HG03521 (cell line): ENCODE data around the gene FMNL2.

ENCODE experiments used
- ATAC-seq: cut with Tn5 transposase; IDR thresholded peaks from one replicate; pipeline ENCODE4 v1.9.1; 2021; ENCODE audit warnings: mild to moderate bottlenecking, moderate library complexity; ENCODE audit not compliant: unreplicated experiment

The FMNL2 gene

DNA sequence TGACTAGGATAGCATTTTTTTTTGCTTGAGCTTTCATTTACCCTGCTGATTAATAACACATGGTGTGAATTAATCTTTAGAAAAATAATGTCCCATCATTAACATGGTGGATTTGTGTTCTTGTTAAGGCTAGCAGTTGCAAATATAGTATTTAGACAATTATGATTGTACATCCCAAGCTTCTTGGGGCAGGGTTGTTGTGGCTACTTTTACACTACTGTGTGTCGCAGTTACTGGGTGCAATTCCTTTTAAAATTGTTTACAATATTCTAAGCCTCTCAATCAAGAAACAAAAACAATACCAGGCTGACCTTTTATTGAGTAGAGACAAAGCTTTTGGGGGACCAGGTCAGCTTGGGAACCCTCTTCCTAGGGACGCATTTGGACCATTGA is 2.5 kb downstream of the FMNL2 start:
- no peak for ATAC-seq

DNA sequence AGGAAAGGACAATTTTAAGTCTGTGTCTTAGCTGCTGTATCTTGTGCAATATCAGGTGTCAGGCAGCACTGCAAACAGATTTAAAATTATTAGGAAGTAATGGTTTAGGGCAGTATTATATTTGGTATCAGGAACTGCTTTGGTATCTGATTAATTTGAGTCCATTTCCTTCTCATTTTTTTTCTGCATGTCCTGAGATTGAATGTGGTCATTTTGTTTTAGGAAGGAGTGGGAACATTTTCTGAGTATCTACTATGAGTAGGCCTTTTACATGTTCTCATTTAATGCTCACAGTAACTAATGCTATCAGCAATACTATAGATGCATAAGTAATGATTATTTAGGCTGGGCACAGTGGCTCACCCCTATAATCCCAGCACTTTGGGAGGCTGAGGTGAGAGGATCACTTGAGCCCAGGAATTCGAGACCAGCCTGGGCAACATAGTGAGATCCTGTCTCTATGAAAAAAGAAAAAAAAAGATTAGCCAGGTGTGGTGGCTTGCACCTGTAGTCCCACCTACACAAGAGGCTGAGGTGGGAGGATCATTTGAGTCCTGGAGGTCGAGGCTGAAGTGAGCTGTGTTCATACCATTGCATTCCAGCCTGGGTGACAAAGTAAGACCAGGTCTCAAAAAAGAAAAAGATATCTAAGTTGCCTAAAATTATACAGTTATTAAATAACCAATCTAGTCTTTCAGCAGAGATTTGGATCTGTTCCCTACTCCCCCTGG is 4.7 kb downstream of the FMNL2 start:
- ATAC-seq: no peak

DNA sequence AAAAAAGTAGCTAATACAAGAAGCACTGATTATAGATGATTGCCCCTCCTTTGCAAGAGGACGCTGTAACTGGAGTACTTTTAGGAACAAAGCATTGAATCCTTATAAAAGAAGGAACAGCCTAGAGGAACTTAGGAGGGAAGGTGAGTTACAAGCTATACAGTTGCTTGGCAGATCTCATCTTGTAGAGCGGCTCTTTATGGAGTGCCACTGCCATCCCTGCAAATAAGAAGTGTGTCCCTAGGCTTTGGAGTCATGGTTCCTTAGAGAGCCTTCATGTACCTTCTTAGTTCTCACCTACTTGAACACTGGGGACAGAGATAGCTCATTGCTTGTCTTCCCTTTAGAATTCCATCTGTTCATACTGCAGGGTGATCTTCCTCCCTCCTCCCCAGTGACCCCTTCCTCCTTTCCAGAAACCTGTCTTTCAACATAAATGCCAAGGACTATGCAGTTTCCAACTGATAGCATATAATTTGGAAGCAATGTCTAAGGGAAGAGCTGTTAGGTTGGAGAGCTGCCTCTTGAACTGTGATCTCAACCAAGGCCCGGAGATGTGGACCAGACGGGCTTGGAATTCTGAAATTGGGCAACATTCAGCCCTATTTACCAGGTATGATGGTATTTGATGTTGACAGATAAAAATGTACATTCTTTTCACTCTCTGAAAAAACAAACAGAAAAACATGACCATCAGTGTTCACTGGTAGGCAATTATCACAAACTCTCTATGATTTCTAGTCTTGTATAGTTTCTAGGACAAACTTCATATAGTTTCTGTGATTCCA is 7.5 kb downstream of the FMNL2 start:
- ATAC-seq: no peak

DNA sequence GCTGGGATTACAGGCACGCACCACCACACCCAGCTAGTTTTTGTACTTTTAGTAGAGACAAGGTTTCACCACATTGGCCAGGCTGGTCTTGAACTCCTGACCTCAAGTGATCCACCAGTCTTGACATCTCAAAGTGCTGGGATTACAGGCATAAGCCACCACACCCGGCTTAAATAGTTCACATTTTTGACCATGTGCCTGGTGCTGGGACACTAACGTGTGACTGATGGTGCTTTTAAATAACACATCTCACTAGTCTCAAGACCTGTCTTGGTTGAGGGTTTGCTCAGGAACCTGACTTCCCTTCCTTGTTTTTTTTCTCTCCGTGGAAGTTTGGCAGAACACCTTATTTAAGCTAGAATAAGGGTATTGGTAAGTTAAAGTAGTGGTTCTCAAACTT is 8.5 kb downstream of the FMNL2 start:
- ATAC-seq: no peak

DNA sequence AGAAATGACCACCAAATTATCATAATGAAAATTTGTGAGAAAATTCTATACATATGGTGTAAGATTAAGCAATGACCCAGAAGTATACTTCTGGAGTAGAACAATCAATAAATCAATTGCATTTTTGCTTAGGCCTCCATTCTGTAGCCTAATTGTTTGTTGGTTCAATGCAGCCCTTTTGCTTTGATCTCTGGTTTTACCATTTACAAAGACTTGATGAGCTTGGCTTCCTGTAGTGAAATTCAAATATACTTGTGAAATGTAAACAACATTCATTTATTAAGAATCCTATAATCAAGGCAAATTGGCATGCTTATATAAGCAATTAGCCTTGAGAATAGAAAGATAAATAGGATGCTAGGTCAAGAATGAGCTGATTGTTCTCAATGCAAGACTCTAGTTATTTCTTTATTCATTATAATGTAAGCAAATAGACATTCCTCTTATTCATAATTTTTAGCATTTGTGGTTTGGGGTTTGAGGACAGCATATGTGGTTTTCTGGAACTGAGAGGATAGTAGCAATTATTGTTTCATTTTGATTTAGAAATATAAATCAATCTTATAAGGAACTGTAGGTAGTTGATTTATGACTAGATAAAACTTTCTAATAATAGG is 9.7 kb downstream of the FMNL2 start:
- ATAC-seq: no peak

DNA sequence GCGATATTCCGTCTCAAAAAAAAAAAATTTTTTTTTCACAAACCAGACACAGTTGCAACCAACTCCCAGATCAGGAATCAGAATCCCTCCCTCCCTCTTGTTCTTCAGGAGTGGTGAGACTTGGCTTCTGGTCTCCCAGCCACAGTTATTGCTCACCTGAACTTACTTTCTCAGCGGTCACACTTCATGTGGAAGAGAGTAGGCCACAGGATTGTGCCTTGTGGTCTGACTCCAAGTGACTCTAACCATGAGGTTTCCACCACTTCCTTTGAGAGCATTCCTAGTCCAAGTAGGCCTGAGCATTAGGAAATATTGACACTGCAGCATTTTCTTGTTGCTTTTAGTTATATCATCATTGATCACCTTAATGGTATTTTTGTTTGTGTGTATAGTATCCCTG is 12.1 kb downstream of the FMNL2 start:
- ATAC-seq: no peak

DNA sequence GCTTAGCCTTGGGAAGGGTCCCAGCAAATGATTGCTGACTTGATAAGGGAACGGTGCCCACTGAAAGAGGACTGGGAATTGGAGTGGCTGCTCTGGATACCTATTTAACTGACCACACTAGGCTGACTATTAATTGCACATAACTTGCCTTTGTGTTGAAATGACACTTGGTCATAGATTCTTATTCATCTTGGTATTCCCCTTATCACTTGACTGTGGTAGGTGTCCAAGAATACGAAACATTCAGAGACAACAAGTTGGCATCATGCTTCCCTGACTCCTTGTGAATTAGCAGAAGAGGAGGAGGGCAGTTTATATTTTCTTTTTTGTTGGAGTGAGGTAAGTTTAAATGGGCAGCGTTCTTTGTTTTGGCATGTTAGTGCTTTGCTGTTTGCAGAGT is 13.4 kb downstream of the FMNL2 start:
- ATAC-seq: no peak

DNA sequence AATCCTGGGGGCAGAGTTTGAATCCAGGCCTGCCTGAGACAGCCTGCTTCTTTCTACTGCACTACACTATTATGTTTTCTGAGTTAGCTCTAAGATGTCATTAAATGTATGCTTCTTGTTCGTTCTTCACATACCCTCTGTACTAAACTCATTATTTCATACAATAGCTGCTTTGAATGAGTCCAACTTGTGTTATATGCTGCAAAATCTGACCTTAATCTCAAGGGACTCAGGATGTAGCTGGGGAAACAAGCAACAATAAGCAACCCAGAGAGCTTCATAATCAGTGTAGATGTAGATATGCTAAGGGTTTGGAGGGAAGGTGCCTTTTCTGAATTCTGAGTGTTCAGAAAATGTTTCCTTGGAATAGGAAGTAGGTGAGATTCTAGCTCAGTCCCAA is 14.4 kb downstream of the FMNL2 start:
- ATAC-seq: no peak

DNA sequence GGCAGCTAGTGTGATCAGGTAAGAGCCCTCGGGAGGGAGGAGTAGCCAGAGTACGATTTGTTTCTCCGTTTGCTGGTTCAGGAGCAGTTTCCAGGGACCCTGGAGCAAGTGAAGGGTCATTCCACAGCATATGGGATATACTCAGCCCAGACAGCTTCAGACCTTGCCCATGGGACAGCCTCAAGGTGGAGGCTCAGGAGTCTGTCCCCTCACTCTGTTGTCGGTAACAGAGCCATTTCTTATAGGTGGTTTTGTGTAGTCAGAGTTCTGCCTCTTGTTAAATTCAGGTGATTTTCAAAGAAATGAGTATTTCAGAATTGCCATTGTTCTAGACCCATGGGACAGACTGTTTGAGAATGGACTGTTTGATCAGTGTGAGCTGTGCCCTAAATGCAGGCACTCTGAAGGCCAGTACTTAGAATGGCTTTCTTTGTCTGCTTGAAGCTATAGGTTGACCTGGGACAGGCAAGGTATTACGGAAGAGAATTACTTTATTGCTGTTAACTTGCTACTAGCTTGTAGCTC is 15.2 kb downstream of the FMNL2 start:
- no peak for ATAC-seq

DNA sequence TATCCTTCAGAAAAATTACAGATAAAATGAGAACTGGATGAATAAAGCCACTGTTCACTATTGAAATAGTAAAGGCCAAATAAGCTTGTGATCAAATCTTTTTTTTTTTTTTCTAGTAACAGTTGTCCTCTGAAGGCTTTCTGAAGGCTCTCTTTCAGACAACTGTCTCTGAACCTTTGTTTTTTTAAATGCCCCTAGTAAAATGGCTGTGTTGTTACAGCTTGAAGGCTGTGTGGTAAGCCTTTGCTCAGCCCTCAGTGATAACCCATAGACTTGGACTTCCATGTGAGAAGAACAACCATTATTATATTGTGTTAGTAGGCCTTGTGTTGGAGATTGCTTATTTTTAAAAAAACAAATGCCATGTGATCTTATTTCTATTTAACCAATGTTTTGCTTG is 17.6 kb downstream of the FMNL2 start:
- no peak for ATAC-seq

DNA sequence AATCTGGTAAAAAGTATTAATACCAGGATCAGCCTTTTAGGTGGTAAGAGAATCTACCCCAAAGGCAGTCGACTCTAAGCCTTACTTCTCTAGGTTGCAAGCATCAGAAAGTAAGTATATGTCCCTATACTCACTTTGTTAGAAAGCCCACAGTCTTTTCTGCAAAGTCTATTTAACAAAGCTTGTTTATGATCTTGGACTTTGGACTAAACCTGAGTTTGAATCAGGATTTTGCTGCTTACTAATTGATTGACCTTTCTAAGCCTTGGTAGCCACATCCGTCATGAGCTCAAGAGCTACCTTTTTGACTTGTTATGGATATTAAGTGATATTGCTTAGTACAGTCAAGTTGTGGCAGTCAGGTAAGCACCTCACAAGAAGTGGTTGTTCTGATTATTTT is 18.4 kb downstream of the FMNL2 start:
- no peak for ATAC-seq

DNA sequence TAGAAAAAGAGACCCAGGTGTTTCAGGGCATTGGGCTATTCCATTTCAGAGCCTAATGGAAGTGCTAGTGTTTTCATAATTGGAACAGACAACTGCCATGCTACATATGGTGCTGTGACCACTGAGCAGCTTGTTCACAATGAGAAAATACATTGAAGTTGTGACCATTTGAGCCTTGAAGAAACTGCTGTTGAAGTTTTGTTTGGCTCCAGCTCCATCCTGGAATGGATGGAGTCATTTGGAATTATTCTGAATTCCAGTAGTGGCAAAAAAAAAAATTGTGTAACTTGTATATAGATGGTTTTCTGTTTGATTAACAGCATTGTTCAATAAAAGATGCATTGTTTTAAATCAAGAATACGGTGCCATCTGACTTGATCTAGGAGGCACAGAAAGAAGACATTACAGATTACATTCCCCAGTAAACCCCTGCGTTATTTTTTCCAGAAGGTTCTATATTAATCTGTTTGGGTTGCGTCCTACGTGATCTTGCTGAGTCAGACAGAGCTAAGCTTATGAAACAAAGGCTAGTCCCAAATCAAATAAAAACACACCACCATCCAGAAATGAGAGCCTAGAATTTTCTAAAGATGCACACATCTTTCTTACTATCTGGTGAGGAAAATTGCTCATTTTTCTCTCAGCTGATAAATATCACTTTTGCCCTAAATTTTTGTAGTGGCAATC is 19.2 kb downstream of the FMNL2 start:
- ATAC-seq: no peak

DNA sequence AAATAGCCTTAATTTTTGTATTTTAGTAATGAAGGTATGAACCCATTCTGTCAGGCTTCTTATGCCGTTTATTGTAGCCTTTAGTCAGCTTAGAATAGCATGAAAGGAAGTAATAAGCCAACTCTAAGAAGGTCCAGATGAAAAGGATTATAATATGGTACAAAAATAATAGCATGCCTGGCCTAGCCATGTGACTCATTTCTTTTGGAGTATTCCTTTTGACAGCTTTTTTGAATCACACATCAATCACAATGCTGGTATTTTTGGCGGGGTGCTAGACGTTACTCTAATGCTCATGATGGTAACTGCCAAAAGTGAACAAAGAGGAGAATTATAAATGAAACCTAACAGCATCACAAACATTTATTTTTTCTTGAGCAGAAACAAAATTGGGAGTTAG is 19.9 kb downstream of the FMNL2 start:
- no peak for ATAC-seq

DNA sequence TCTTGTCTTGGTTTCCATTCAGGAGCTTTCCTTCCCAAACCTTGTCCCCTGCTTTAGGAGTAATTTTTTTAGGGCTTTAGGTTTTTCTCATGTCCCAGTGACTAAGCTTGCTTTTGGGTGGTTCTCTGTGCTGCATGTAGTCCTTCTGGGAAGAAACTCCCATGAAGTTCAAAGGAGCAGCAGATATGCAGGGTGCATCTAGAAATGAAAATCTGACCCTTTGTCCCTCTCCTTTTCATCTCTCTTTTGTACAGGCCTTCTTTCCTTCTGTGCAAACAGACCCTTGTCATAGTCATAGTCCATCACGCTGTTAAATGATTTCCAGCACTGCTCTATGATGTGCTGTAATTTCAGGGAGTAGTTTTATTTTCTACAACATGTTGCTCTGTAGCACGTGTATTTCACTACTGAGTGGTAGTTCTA is 20.4 kb downstream of the FMNL2 start:
- no peak for ATAC-seq

DNA sequence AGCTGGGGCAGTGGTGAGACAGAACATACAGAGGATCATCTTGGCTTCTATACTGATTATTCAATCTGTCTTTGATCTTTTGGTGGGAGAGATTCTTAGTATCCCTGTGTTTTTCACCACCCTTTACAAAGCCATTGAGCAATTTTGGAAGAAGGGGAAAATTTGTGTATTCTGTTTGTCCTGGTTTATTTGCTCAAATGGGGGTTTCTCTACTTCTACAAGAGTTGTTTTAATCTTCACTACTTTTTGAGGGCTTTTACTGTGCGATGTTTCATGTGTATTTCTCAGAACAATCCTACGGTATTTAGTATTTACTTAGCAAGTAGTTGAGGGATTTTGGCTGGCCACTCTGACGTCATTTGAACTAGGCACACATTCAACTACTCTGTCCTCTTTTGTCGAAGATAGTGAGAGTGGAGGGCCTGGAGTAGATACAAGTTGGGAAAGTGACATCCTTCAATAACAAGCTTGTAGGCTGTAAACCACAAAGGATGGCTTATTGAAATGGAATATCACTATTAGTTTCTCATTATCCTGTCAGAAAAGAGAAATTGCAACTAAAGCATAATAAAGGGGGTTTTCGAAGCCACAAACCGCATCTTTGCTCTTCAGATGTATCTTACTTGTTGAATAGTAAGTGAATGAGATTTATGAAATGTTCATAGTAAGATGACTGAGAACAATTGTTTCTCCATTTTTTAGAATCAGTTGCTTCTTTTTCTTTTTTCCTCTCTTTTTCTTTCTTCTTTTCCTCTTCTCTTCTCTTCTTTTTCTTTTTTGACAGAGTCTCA is 24.8 kb downstream of the FMNL2 start:
- ATAC-seq: no peak

DNA sequence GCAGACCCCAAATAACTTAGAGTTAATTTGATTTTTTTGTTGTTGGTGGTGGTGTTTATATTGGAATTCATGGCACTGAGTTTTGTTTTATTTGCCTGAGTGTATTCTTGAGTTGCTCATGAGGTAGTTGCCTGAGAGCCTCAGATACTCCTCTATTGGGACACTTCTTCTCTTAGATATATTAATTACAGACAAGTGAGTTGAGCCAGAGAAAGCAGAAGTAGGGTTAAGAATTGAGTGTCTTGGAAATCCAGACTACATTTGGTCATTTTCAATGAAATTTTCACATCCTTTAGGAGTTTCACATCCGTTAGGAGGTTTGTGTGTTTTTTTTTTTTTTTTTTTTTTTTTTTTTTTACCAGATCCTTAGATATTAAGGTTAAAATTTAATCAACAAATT is 29.0 kb downstream of the FMNL2 start:
- no peak for ATAC-seq

DNA sequence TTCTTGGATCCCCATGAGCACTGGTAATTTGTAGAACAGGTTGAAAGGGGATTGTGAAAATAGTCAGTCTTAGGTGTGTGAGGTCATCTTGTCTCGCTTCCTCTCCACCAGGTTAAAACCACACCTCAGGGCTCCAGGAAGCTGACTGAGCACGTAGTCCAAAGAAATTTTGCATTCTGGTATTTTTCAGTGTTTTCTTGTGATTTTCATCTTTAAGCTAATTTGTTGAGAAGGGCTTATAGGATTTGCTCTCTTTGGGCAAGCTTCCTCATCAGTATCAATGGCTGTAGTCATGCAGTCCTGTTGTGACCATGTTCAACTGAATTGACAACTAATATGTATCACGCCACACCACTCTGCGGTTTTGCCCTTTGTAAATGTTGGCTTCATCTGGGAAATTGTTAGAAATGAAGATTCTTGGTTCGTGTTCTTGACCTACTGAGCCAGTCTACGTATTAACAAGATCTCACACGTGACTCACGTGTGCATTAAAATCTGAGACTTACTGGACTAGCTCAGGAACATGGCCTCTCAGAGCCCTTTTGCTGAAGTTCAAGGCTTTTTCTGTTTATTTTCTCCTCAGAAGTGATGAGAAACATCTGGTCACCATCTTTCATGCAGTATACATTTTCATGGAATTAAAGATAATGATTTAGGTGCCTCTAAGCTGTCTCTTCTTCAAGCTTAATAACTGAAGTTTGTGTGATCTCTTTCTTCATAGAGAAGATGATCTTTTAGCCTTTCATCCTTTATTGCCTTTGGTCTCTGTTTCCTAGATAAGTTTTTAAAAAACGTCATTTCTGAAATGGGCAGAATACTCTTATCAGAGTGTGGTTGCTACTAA is 32.8 kb downstream of the FMNL2 start:
- no peak for ATAC-seq

DNA sequence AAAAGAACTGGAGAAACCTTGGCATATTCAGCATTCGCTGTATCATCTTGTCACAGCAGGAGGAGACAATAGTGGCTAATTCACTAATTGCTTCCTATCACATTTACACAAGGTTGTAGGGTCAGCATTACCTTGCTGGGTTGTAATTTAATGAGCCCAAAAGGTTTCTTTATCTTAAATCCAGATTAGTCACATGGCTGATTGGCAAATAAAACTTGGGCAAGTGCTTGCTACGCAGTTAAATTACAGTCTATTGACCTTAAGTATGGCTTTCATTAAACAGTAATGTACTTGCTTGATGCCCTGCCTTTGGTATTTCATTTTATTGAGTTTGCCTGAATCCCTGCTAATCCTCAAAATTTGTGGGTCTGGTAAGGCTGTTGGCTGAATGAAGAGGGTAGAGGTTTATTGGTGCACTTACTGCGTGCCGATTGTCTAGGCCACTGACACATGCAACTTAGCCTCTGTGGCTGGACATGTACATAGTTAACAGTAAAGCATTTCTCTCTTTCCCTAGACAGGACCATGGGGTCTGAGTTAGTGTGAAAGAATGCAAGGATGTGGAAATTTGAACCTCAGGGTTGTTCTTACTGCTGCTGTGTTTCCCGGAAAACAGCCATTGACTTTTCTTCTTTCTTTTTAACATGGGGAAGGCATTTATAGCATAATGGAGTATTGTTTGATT is 34.3 kb downstream of the FMNL2 start:
- no peak for ATAC-seq

DNA sequence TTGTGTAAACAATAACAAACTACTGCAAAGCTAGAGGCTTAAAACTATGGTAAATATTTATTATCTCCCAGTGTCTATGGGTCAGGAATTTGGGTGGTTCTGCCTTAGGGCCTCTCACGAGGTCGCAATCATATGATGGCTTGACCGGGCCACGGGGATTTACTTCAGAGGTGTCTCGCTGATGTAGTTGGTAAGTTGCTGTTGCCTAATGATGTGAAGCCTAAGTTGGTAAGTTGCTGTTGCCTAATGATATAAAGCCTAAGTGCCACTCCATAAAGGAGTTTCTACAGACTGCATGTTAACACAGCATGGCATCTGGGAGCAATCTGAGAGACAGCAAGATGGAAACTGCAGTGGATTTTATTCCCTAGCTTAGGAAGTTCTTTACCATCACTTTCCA is 35.8 kb downstream of the FMNL2 start:
- no peak for ATAC-seq
